CD4-positive, alpha-beta T cell treated with Interleukin-21 for 1 hour (primary cell): ENCODE data around the gene CD19.
"Not testable (repeated sequence)": the region's sequence is repeated elsewhere in the genome, so short reads cannot be mapped to it uniquely, and the experiment has no call there.

Source experiments
- DNase-seq: peaks from one replicate; pipeline ENCODE4 v3.0.0-alpha.2; 2020

CD19 gene

GRCh38 chr16:28910086-28911031 is 21.4 kb upstream of the CD19 start:
- no peak for DNase-seq

- DNase-seq: no peak
These were observed 19.2 kb upstream of the CD19 start for GRCh38 chr16:28912558-28912957.

DNA sequence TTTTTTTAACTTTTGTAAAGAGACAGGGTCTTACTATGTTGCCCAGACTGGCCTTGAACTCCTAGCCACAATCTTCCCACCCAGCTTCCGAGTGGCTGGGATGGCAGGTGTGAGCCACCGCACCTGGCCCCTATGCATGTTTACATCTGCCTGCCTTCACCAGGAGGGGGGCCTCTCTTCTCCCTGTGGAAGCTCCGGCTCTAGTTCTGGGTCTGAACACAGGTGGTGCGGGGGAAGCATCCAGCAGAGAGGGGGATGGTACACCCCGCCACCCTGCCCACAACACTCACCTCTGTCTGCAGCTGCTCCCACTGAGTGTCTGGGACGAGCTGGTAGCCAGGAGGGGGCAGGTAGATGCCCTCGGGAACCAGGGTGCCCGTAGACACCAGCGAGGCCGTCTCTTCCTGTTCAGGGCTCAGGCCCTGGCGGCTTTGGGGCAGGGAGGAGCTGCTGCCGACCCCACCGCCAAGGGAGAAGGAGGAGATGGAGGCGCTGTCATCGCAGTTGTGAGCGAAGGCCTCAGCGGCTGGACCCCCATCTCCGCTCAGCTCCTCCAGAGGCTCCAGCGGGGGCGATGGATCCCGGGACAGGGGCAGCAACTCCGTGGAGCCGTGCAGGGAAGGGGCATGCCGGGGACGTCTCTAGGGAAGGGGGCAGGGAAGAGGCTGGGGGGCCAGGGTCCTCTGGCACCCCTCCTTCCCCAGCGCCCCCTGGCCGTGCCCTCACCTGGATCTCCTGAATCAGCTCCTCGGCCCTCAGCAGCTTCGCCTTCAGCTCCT is 17.6 kb upstream of the CD19 start:
- no peak for DNase-seq

DNA sequence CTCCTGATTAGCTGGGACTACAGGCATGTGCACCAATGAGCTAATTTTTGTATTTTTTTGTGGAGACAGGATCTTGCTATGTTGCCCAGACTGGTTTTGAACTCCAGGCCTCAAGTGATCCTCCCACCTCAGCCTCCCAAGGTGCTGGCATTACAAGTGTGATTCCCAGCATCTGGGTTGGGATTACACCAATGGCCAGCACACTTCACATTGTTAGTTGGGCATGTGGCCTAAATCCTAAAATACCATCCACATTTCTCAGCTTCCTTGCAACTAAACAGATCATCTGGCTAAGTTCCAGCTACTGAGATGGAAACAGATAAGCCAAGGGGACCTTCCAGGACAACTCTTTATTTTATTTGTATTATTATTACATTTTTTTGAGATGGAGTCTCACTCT is 16.6 kb upstream of the CD19 start:
- DNase-seq: no peak

DNA sequence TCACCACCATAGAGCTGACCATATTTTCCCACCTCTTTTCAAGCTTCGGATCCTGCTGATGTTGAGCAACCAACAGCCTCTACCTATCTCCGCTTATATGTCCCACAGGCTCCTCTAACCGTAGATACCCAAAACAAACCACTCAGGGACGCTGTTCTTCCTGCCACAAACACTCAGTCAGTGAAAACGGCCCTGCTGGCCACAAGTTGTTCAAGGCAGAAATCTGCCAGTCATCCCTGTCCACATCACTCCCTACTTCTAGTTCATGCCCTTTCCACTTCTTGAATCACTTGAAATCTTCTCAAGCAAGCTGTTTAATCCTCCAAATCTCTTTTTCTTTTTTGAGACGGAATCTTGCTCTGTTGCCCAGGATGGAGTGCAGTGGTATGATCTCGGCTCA is 14.7 kb upstream of the CD19 start:
- DNase-seq: no peak

- DNase-seq: no peak
These were observed 13.1 kb upstream of the CD19 start for GRCh38 chr16:28918698-28919097.

- no peak for DNase-seq
These were observed 8.6 kb upstream of the CD19 start for GRCh38 chr16:28923231-28923587.

- DNase-seq: no peak
These were observed 7.9 kb upstream of the CD19 start for GRCh38 chr16:28923652-28924398.

DNA sequence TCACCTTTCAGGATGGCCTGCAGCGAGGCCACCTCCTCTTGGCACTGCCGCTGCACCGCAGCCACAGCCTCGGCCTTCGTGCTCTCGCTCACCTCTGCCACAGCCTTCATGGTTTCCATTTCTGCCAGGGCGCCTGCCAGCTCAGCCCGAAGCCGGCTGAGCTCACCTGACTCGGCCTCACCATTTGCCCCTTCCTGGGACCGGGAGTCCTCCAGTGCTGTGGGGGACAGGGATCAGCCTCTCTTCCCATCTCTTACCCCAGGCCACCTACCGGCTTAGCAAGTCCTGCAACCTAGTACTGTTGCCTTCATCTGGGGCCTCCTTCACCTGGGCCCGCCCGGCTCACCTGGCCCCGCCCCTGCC is 7.4 kb upstream of the CD19 start:
- DNase-seq: no peak

DNA sequence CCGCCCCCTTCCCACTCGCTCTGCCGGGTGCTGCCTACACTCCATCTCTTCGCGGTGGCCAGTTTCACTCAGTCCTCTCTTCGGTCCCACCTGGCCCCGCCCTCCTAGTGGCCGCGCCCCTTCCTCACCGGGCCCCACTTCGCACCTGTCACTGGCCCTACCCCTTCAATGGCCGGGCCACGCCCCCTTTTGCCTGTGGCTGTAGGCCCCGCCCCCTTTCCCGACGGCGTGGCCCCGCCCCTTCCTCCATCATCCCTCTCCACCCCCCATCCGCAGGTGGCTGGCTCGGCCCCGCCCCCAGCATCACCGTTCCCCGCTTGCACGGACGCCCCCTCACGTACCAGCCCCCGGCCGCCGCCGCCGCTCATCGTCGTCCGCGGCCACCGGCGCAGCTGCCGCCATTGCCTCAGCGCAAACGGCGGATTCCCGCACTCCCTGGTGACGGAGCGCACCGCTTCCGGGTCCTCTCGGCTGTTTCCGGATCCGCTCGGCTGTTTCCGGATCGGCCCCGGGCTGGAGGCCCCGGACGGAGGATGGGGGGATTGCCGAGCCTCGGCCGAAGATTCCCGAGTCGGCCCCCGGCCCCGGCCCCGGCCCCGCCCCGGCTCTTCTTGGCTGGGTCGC is 6.9 kb upstream of the CD19 start, which contains the start of gene RABEP2:
Gene RABEP2, minus strand, starts transcription at position 477 of the 624 bp plus-strand sequence. Its CDS starts 75 bp downstream, at position 402.
- peak; percentile 95 for DNase-seq

DNA sequence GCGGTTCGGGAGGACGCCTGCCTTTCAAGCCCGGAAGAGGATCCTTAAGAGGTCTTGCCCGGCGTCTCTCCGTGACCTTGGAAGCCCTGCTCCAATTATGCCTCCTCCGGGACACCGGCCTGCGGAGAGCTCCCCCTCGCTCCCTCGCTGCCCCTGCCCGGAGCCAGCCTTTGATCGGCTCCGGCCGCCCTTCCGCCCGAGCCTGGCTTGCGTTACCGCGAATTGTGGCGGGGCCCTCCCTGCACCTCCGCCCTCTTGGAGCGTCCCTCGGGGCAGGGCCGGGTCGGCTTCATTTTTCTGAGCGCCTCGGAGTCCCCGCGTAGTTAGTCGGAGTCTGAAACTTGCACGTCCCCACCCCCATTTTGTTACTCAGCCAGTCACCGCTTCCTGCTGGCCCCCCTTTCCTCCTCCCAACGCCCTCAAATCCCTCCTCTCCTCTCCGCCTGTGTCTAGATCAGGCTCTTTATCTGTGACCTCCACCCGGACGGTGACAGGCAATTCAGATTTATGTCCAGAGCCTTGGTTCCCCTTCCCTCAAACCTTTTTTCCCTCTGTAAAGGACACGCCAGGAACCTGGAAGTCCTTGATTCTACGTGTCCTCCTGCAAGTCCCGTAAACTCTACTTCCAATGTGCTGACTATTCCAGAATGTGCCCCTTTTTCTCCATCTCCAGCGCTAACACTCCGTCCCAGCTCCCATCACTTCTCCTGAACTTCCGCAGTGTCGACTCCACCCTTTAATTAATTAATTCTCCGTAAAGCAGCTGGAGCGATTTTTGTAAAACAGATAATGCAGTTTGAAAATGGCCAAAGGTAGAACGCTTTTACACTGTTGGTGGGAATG is 6.2 kb upstream of the CD19 start:
- peak; percentile 83 for DNase-seq

DNA sequence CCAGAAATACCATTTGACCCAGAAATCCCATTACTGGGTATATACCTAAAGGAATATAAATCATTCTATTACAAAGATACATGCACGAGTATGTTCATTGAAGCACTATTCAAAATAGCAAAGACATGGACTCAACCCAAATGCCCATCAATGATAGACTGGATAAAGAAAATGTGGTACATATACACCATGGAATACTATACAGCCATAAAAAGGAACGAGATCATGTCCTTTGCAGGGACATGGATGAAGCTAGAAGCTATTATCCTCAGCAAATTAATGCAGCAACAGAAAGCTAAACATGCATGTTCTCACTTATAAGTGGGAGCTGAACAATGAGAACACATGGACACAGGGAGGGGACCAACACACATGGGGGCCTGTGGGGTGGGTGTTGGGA is 5.5 kb upstream of the CD19 start:
- DNase-seq: not testable (repeated sequence)

DNA sequence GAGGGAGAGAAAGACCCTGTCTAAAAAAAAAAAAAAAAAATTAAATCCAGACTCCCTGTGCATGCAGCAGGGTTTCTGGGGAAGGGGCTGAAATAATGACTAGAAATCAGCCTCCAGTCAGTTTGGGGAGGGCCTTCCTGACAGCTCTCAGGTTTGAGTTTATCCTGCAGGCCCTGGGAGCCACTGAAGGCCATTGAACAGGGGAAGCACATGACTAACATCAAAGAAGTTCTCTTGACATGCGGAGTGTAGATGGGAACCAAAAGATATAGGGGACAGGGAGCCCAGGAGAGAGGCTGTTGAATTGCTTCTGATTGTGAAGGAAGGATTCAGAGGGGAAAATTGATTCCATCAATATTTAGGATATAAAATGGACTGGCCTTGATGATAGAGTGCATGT is 4.0 kb upstream of the CD19 start:
- DNase-seq: no peak

- no peak for DNase-seq
These were observed 1.6 kb upstream of the CD19 start for GRCh38 chr16:28930203-28930602.

DNA sequence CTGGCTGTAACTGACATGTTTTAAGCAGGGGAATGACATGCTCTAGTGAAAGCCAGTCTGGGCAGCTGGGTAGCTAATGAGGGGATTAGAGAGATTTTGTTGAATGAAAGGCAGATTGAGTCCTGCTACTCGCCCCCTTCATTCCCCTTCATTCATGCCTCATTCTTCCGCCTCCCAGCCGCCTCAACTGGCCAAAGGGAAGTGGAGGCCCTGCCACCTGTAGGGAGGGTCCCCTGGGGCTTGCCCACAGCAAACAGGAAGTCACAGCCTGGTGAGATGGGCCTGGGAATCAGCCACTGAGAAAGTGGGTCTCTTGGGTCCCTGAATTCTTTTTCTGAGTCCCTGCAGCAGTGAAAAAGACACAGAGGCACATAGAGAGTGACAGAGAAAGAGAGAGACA is 1.1 kb upstream of the CD19 start:
- no peak for DNase-seq

DNA sequence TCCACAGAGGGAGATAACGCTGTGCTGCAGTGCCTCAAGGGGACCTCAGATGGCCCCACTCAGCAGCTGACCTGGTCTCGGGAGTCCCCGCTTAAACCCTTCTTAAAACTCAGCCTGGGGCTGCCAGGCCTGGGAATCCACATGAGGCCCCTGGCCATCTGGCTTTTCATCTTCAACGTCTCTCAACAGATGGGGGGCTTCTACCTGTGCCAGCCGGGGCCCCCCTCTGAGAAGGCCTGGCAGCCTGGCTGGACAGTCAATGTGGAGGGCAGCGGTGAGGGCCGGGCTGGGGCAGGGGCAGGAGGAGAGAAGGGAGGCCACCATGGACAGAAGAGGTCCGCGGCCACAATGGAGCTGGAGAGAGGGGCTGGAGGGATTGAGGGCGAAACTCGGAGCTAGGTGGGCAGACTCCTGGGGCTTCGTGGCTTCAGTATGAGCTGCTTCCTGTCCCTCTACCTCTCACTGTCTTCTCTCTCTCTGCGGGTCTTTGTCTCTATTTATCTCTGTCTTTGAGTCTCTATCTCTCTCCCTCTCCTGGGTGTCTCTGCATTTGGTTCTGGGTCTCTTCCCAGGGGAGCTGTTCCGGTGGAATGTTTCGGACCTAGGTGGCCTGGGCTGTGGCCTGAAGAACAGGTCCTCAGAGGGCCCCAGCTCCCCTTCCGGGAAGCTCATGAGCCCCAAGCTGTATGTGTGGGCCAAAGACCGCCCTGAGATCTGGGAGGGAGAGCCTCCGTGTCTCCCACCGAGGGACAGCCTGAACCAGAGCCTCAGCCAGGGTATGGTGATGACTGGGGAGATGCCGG is 769 bp downstream of the CD19 start:
- DNase-seq: no peak

- DNase-seq: no peak
These were observed 1.4 kb downstream of the CD19 start for GRCh38 chr16:28933171-28933570.

DNA sequence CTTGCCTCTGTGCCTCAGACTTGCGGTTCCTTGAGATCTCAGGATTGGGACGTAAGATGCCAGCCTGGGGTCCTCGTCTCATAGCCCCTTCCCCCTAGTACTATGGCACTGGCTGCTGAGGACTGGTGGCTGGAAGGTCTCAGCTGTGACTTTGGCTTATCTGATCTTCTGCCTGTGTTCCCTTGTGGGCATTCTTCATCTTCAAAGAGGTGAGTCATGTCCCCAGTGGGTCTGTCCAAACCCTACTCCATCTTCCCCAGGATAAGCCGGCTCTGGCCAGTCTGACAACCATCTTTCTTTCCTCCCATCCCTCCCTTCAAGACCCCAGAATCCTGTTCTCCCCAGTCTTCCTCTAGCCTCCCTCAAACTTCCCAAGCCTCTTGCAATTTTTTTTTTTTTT is 3.6 kb downstream of the CD19 start:
- DNase-seq: no peak

DNA sequence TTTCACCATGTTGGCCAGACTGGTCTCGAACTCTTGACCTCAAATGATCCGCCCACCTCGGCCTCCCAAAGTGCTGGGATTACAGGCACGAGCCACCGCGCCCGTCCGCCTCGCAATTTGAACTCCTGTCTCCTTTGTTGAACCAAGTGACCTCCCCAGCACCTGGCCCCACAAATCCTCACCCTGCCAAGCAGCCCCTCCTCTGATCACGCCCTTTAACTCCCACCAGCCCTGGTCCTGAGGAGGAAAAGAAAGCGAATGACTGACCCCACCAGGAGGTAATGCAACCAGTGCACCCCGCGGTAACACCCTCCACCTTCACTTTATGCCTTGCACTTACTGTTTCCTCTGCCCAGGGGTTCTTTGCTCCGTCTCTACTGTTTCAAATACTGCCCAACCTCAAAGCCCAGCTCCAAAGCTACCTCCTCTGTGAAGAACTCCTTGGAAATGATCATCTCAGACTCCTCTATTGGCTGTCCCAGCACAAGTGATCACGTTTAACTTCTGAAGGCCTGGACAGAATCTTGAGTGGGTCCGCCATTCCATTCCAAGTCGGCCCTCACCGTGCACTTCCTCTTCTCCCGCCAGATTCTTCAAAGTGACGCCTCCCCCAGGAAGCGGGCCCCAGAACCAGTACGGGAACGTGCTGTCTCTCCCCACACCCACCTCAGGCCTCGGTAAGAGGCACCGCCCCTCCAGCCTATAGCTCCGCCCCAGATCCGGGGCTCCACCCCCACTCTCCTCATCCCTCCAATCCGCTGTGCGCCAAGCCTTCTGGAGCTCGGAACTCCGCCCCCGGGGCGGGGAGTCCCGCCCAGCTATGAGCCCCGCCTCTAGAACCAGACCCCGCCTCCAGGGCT is 4.4 kb downstream of the CD19 start:
- DNase-seq: peak; percentile 88

DNA sequence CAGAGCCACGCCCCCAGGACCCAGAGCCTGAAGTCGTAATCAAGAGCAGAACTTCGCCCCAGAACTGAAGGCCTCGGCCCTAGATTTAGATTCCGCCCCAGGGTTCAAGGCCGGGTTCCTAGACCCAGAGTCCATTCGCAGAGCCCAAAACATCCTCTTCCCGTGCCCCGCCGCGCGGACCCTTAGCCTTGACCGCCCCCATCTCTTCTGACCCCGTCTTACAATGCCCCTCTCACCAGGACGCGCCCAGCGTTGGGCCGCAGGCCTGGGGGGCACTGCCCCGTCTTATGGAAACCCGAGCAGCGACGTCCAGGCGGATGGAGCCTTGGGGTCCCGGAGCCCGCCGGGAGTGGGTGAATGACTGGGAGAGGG is 5.0 kb downstream of the CD19 start:
- DNase-seq: no peak
